HCT116 (cell line): ENCODE measurements around the gene LGMN. TPM values are rescaled to one million over a fixed set of nuclear protein-coding genes. Genes with fewer than 3 reads are reported as not detected.

Experiments used
- ATAC-seq: fragments of 200-7000 bp; cut with Tn5 transposase; 2 replicates; pipeline ENCODE4 v1.9.1; 2020; ENCODE audit warnings: mild to moderate bottlenecking, moderate library complexity
- BruUV-seq: library from RNA; stranded (reverse); fragments of 400-500 nt; replicated peaks from 2 replicates; lab custom pipeline; 2021; lab: Mats Ljungman, UMichigan
- CTCF ChIA-PET: fragments of 300-600 bp; sonication (Branson Sonifier 250); formaldehyde crosslinking; loops from one replicate; lab custom pipeline; 2021; ENCODE audit warnings: antibody characterized with exemption; lab: Charles Lee
- POLR2A ChIA-PET: fragments of 300-600, 350-600 bp; sonication (Branson Sonifier 250); formaldehyde crosslinking; loops from one replicate; lab custom pipeline; 2021; ENCODE audit warnings: antibody characterized with exemption; lab: Charles Lee
- RAD21 ChIA-PET, 2 experiments: fragments of 300-600 bp; sonication (Branson Sonifier 250); formaldehyde crosslinking; loops; one replicate each; lab custom pipeline; 2023; ENCODE audit warnings: low total read pairs in 2 of 2; ENCODE audit not compliant: uncharacterized antibody in 2 of 2, unreplicated experiment in 2 of 2, low non-redundant PET in 1 of 2; lab: Charles Lee
- DNase-seq: peaks from one replicate; pipeline ENCODE4 v3.0.0-alpha.2; 2010; ENCODE audit warnings: low read depth, low spot score
- H2AFZ ChIP-seq: fragments of 200-600 bp; shearing (Covaris generic), sonication (generic); 2 replicates; pipeline ENCODE4 v1.6.1; 2017; ENCODE audit warnings: low read depth, mixed run types, mixed read lengths, antibody characterized with exemption, low read length; ENCODE audit not compliant: poor library complexity, severe bottlenecking
- H3K27ac ChIP-seq: 2 replicates; pipeline ENCODE4 v1.5.1; 2012; ENCODE audit warnings: low read depth, low read length
- H3K27me3 ChIP-seq: fragments of 200-600 bp; sonication (generic); 2 replicates; pipeline ENCODE4 v1.6.1; 2016; ENCODE audit warnings: mixed run types, low read length, mixed read lengths; ENCODE audit not compliant: insufficient read depth
- H3K36me3 ChIP-seq, 2 experiments: fragments of 200-500 bp in 1 of 2; fragments of 200-600 bp in 1 of 2; sonication (Bioruptor generic) in 1 of 2; sonication (generic) in 1 of 2; 2 replicates each; pipeline versions ENCODE4 v1.5.1 to v1.6.1; 2014 to 2016; ENCODE audit warnings: low read length in 2 of 2, inconsistent platforms in 1 of 2, mixed read lengths in 1 of 2, mixed run types in 1 of 2; ENCODE audit not compliant: insufficient read depth in 2 of 2, control insufficient read depth in 1 of 2
- H3K4me1 ChIP-seq, 2 experiments: fragments of 200-600 bp in 1 of 2; sonication (generic) in 1 of 2; 2 replicates each; pipeline versions ENCODE4 v1.5.1 to v1.6.1; 2012 to 2017; ENCODE audit warnings: low read length in 2 of 2, inconsistent platforms in 1 of 2, mild to moderate bottlenecking in 1 of 2, mixed read lengths in 1 of 2, mixed run types in 1 of 2, moderate library complexity in 1 of 2; ENCODE audit not compliant: insufficient read depth in 2 of 2, control insufficient read depth in 1 of 2
- H3K4me2 ChIP-seq: fragments of 200-600 bp; sonication (generic); 2 replicates; pipeline ENCODE4 v1.6.1; 2017; ENCODE audit warnings: mixed run types, low read length, mixed read lengths
- H3K4me3 ChIP-seq, 2 experiments: fragments of 200-600 bp in 1 of 2; sonication (generic) in 1 of 2; replicated peaks in 1 of 2; 2 replicates each; pipeline ENCODE4 v1.5.1; 2011 to 2016; ENCODE audit warnings: low read length in 2 of 2, control low read depth in 1 of 2, low read depth in 1 of 2, mild to moderate bottlenecking in 1 of 2, mixed read lengths in 1 of 2, mixed run types in 1 of 2
- H3K79me2 ChIP-seq: fragments of 200-600 bp; sonication (generic); 2 replicates; pipeline ENCODE4 v1.6.1; 2017; ENCODE audit warnings: mild to moderate bottlenecking, mixed run types, low read length, moderate library complexity, mixed read lengths; ENCODE audit not compliant: insufficient read depth
- H3K9ac ChIP-seq: fragments of 200-600 bp; sonication (generic); 2 replicates; pipeline ENCODE4 v1.6.1; 2016; ENCODE audit warnings: low read length, mixed read lengths
- H3K9me2 ChIP-seq: fragments of 200-600 bp; sonication (generic), shearing (Covaris generic); 2 replicates; pipeline ENCODE4 v1.6.1; 2017; ENCODE audit warnings: mixed run types, mild to moderate bottlenecking, moderate library complexity; ENCODE audit not compliant: insufficient read depth
- H3K9me3 ChIP-seq, 2 experiments: fragments of 200-500 bp in 1 of 2; fragments of 200-600 bp in 1 of 2; sonication (Bioruptor generic) in 1 of 2; sonication (generic) in 1 of 2; 2 replicates each; pipeline ENCODE4 v1.6.1; 2014 to 2017; ENCODE audit warnings: low read length in 2 of 2, mixed read lengths in 2 of 2, inconsistent platforms in 1 of 2, low read depth in 1 of 2, mild to moderate bottlenecking in 1 of 2, mixed run types in 1 of 2, moderate library complexity in 1 of 2; ENCODE audit not compliant: control insufficient read depth in 1 of 2, insufficient read depth in 1 of 2
- H4K20me1 ChIP-seq: fragments of 200-600 bp; sonication (generic), shearing (Covaris generic); 2 replicates; pipeline ENCODE4 v1.6.1; 2017; ENCODE audit warnings: mixed run types, mild to moderate bottlenecking, moderate library complexity; ENCODE audit not compliant: insufficient read depth
- ATF3 ChIP-seq: IDR thresholded peaks from 2 replicates; pipeline ENCODE4 v1.6.1; 2012
- CBX3 ChIP-seq: IDR thresholded peaks from 2 replicates; pipeline ENCODE4 v1.6.1; 2012; ENCODE audit warnings: low read depth
- CEBPB ChIP-seq: IDR thresholded peaks from 2 replicates; pipeline ENCODE4 v1.6.1; 2012; ENCODE audit warnings: low read depth
- EGR1 ChIP-seq: IDR thresholded peaks from 2 replicates; pipeline ENCODE4 v1.6.1; 2012; ENCODE audit warnings: low read depth
- ELF1 ChIP-seq: IDR thresholded peaks from 2 replicates; pipeline ENCODE4 v1.6.1; 2012; ENCODE audit warnings: low read depth, borderline replicate concordance
- EZH2phosphoT487 ChIP-seq: fragments of 200-600 bp; IDR thresholded peaks from 2 replicates; pipeline ENCODE4 v1.6.1; 2018; ENCODE audit warnings: antibody characterized with exemption, borderline replicate concordance
- FOSL1 ChIP-seq: IDR thresholded peaks from 2 replicates; pipeline ENCODE4 v1.6.1; 2012; ENCODE audit warnings: low read depth
- POLR2AphosphoS5 ChIP-seq: IDR thresholded peaks from 2 replicates; pipeline ENCODE4 v1.6.1; 2011; ENCODE audit warnings: mild to moderate bottlenecking, low read depth, low read length, moderate library complexity
- RAD21 ChIP-seq: IDR thresholded peaks from 2 replicates; pipeline ENCODE4 v1.6.1; 2012; ENCODE audit warnings: low read depth, mild to moderate bottlenecking
- REST ChIP-seq: IDR thresholded peaks from 2 replicates; pipeline ENCODE4 v1.6.1; 2012; ENCODE audit warnings: low read depth
- SIN3A ChIP-seq: IDR thresholded peaks from 2 replicates; pipeline ENCODE4 v1.6.1; 2012; ENCODE audit warnings: low read depth
- SP1 ChIP-seq: IDR thresholded peaks from 2 replicates; pipeline ENCODE4 v1.6.1; 2012; ENCODE audit warnings: low read depth
- SRF ChIP-seq: IDR thresholded peaks from 2 replicates; pipeline ENCODE4 v1.6.1; 2012; ENCODE audit warnings: low read depth
- TCF7L2 ChIP-seq: IDR thresholded peaks from 2 replicates; pipeline ENCODE4 v1.7.0; 2011; ENCODE audit warnings: borderline replicate concordance, inconsistent platforms; ENCODE audit not compliant: insufficient read depth, insufficient read length; ENCODE audit errors: extremely low read depth
- YY1 ChIP-seq: IDR thresholded peaks from 2 replicates; pipeline ENCODE4 v1.6.1; 2011; ENCODE audit warnings: low read length, low read depth, moderate library complexity, mild to moderate bottlenecking; ENCODE audit not compliant: insufficient replicate concordance; ENCODE audit errors: extremely low read depth
- intact Hi-C: fragments of 100-400 bp; cut with micrococcal nuclease; formaldehyde crosslinking; loops from 2 replicates; pipeline ENCODE4 v1.10.0; 2022
- total RNA-seq: library from RNA; stranded (reverse); gene quantifications from one replicate; pipeline ENCODE4 v1.2.1, GENCODE V29; 2021; ENCODE audit not compliant: unreplicated experiment
- TF ChIP-seq, protein P1 (sequence below): IDR thresholded peaks from 2 replicates; pipeline ENCODE4 v1.6.1; 2011; ENCODE audit warnings: mild to moderate bottlenecking, low read length, moderate library complexity; ENCODE audit not compliant: insufficient replicate concordance; ENCODE audit errors: extremely low read depth

The LGMN gene
- total RNA-seq, 1 experiment from 2014 or later = 44.9 TPM

- BruUV-seq = no TSS peak
- ChIA-PET POLR2A (no interaction called here), RAD21 (no interaction called here), CTCF (no interaction called here)
- no peak overlapping the region for H3K9ac ChIP-seq
- TF ChIP-seq SRF (no peak), RAD21 (no peak), POLR2AphosphoS5 (no peak), FOSL1 (no peak), SIN3A (no peak), REST (no peak), EGR1 (no peak), ELF1 (no peak), CBX3 (no peak), YY1 (no peak), TCF7L2 (no peak), EZH2phosphoT487 (no peak), CEBPB (no peak), SP1 (no peak), ATF3 (no peak)
- TF ChIP-seq, protein P1, sequence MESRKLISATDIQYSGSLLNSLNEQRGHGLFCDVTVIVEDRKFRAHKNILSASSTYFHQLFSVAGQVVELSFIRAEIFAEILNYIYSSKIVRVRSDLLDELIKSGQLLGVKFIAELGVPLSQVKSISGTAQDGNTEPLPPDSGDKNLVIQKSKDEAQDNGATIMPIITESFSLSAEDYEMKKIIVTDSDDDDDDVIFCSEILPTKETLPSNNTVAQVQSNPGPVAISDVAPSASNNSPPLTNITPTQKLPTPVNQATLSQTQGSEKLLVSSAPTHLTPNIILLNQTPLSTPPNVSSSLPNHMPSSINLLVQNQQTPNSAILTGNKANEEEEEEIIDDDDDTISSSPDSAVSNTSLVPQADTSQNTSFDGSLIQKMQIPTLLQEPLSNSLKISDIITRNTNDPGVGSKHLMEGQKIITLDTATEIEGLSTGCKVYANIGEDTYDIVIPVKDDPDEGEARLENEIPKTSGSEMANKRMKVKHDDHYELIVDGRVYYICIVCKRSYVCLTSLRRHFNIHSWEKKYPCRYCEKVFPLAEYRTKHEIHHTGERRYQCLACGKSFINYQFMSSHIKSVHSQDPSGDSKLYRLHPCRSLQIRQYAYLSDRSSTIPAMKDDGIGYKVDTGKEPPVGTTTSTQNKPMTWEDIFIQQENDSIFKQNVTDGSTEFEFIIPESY = no peak
- no peaks in the 10 kb centered on the region for H3K9me3 ChIP-seq
- no peaks in the 10 kb centered on the region for H3K36me3 ChIP-seq
- no peaks in the 10 kb centered on the region for H3K27me3 ChIP-seq
- intact Hi-C loops = no loop called here
- H3K79me2 ChIP-seq = no peaks in the 10 kb centered on the region
- no peak overlapping the region for H3K4me2 ChIP-seq
- H3K4me1 ChIP-seq = no peaks in the 10 kb centered on the region
- ATAC-seq (no peak), DNase-seq (no peak)
- no peak overlapping the region for H3K4me3 ChIP-seq
- no peaks in the 10 kb centered on the region for H4K20me1 ChIP-seq
- no peak overlapping the region for H2AFZ ChIP-seq
- no peak overlapping the region for H3K27ac ChIP-seq
- H3K9me2 ChIP-seq = no peaks in the 10 kb centered on the region
Observed at GRCh38 chr14:92658684-92659083, 89.7 kb downstream of the LGMN start.
